Tibial artery (tissue), 4 donors: ENCODE measurements around the gene SLC47A1.

Experiments used
- DNase-seq, 2 donors: peaks; one replicate each; pipeline ENCODE4 v3.0.0-alpha.2; 2019
- H3K27ac ChIP-seq, 2 donors: fragments of 200-600 bp; sonication (generic) in 1 of 2; 1 replicate in 1 of 2; 2 replicates in 1 of 2; pipeline ENCODE4 v1.5.1; 2018 to 2019; ENCODE audit warnings: mild to moderate bottlenecking in 1 of 2
- H3K27me3 ChIP-seq, 2 donors: fragments of 200-600 bp; sonication (generic) in 1 of 2; one replicate each; pipeline versions ENCODE4 v1.5.1 to v1.6.0; 2016 to 2019
- H3K36me3 ChIP-seq, 3 donors: fragments of 200-600 bp; sonication (generic) in 2 of 3; one replicate each; pipeline ENCODE4 v1.5.1; 2016 to 2019; ENCODE audit warnings: mild to moderate bottlenecking in 2 of 3
- H3K4me1 ChIP-seq, 4 donors: fragments of 200-600 bp; sonication (generic) in 2 of 4; 1 replicate in 3 of 4; 2 replicates in 1 of 4; pipeline ENCODE4 v1.5.1; 2016 to 2019
- H3K4me3 ChIP-seq, 2 donors: fragments of 200-600 bp; sonication (generic) in 1 of 2; 1 replicate in 1 of 2; 2 replicates in 1 of 2; pipeline ENCODE4 v1.5.1; 2018 to 2019; ENCODE audit warnings: mild to moderate bottlenecking in 2 of 2
- H3K9me3 ChIP-seq, 3 donors: fragments of 200-600 bp; sonication (generic) in 1 of 3; one replicate each; pipeline ENCODE4 v1.5.1; 2016 to 2019
- intact Hi-C: fragments of 100-400 bp; cut with DNase I; formaldehyde crosslinking; loops from one replicate; pipeline ENCODE4 v1.15.0; 2023; ENCODE audit warnings: low total_unique reads
- TF ChIP-seq, protein P1 (sequence below), 2 experiments: fragments of 200-600 bp in 1 of 2; fragments of 450-650 bp in 1 of 2; IDR thresholded peaks; one replicate each; pipeline ENCODE4 v1.5.1; 2017 to 2019; ENCODE audit warnings: antibody characterized with exemption in 2 of 2, mild to moderate bottlenecking in 1 of 2, moderate library complexity in 1 of 2

SLC47A1 gene

DNA sequence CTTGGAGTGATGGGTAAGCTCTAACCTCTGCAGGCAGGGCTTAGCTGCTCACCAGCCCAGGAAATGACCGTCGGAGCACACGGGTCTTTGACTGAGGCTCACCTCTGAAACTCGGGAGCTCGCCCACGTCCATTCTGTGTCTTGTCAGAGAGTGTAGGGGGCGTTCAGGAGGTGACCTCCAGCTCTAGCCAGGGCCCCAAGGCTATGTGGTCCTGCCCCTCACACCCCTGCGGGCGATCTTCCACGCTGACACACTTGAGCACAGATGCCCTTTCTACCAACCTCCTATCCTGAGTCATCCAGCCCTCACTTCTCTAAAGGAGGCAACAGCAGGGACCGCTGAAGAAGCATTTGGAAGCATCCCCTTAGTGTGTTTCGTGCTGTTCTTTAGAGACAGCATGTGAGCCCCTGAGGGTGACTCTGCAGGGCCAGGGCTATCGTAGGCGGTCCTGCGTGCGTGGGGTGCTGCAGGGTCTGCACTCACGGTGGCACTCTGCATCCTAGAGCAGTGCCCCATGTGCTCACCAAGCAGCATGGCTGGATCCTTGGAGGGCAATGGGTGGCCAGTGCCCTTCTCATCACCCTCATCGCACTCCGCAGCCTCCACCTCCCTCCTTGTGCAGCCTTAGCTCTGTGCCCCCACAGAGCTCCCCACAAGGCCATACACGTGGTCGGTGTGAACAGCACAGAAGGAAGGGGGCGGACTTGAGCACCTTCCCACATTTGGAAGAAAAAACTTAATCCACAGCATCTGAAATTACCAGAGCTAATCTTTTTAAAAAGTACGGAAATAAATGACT, 33.8 kb downstream of the SLC47A1 start:
- H3K9me3 ChIP-seq = no peaks in the 10 kb centered on the region
- no peak for DNase-seq
- no peak overlapping the region for H3K27ac ChIP-seq
- H3K27me3 ChIP-seq = no peaks in the 10 kb centered on the region
- TF ChIP-seq, protein P1, sequence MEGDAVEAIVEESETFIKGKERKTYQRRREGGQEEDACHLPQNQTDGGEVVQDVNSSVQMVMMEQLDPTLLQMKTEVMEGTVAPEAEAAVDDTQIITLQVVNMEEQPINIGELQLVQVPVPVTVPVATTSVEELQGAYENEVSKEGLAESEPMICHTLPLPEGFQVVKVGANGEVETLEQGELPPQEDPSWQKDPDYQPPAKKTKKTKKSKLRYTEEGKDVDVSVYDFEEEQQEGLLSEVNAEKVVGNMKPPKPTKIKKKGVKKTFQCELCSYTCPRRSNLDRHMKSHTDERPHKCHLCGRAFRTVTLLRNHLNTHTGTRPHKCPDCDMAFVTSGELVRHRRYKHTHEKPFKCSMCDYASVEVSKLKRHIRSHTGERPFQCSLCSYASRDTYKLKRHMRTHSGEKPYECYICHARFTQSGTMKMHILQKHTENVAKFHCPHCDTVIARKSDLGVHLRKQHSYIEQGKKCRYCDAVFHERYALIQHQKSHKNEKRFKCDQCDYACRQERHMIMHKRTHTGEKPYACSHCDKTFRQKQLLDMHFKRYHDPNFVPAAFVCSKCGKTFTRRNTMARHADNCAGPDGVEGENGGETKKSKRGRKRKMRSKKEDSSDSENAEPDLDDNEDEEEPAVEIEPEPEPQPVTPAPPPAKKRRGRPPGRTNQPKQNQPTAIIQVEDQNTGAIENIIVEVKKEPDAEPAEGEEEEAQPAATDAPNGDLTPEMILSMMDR (IDR thresholded peaks at IDR 0.05) = no peak
- no peak overlapping the region for H3K4me3 ChIP-seq
- H3K4me1 ChIP-seq = no peaks in the 10 kb centered on the region
- intact Hi-C loops = no loop called here
- H3K36me3 ChIP-seq = peaks cover 0 to 6% (median 0%) of the 10 kb centered on the region in 3 donors

DNA sequence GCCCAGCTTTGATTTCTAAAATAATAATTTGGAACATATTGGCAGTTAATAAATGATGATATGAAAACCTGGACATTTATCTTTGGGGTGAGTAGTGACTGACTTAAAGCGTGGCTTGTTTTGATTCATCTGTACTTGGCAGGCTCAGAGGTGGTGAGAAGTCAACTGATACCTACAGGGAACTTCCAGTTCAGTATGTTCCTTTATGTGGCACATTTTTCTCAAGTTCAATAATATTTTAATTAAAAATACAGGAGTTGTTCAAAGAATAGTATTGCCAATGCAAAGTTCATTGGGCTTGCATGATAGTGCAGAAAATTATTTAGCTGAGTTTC, 34.3 kb downstream of the SLC47A1 start:
- intact Hi-C loops = no loop called here
- no peak overlapping the region for H3K4me3 ChIP-seq
- TF ChIP-seq, protein P1 (IDR thresholded peaks at IDR 0.05) = no peak
- H3K9me3 ChIP-seq = no peaks in the 10 kb centered on the region
- DNase-seq = no peak
- H3K4me1 ChIP-seq = no peaks in the 10 kb centered on the region
- H3K27ac ChIP-seq = no peak overlapping the region
- no peaks in the 10 kb centered on the region for H3K27me3 ChIP-seq
- peaks cover 0 to 6% (median 0%) of the 10 kb centered on the region in 3 donors for H3K36me3 ChIP-seq

DNA sequence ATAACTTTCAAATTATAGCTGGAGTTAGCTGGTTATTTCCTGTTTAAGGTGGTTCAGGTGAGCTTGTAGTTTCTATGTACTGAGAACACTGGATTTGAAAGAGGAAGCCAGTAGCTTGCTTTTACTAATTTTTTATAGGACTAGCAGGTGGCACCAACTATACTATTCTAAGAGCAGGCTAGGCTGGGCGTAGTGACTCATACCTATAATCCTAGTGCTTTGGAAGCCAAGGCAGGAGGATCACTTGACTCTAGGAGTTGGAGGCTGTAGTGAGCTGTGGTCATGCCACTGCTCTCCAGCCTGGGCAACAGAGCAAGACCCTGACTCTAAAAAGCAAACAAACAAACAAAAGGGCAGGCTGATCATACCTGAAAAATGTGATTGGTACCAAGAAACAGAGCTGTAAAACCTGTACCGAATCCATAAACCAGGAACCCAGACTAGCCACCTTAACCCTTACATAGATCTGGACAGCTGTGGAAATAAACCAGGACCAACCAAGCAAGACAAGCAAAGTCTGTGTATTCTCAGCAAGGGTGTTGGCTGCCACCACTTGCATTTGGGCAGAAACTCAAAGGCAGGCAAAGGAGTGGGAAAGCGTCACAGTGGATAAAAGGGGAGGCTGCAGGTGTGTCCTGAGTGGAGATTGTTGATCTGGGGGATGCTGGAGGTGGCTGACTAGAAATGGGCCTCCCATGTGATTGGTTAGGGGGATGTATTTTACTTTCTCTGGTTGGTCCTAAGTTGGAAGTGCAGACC, 36.3 kb downstream of the SLC47A1 start:
- no peak for DNase-seq
- H3K4me1 ChIP-seq = no peaks in the 10 kb centered on the region
- no peaks in the 10 kb centered on the region for H3K27me3 ChIP-seq
- intact Hi-C loops = loop anchor here (10.0 kb wide), 1 partner anchor 75 kb away; the partner anchor contains the start of gene ALDH3A2
- no peaks in the 10 kb centered on the region for H3K9me3 ChIP-seq
- H3K4me3 ChIP-seq = no peak overlapping the region
- no peak overlapping the region for H3K27ac ChIP-seq
- H3K36me3 ChIP-seq = peaks cover 0 to 6% (median 0%) of the 10 kb centered on the region in 3 donors
- TF ChIP-seq, protein P1 (IDR thresholded peaks at IDR 0.05) = no peak

DNA sequence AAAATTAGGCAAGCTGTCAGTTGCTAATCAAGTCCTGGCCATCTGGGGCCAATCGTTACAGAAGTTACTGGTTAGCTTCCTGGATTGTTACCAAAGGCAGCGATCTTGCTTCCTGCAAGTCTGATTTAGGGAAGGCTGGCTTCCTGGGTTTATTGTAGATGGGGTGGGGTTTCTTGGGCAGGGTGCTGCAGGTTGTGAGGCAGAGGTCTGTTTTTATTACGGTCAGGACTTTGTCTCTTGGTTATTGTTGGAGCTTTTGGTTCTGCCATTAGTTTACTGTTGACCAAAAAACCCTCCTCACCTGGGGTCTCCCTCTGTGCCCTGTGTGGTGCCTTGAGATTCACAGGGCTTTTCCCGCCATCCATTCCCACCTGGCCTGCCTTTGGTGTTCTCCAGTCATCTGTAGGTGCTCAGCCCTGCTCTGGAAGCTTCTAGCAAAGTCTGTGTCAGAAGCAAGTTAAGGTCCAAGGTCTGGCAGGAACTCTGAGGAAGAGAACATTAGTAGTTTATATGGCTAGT, 36.9 kb downstream of the SLC47A1 start:
- no peaks in the 10 kb centered on the region for H3K27me3 ChIP-seq
- H3K36me3 ChIP-seq = peaks cover 0 to 6% (median 0%) of the 10 kb centered on the region in 3 donors
- intact Hi-C loops = loop anchor here (10.0 kb wide), 1 partner anchor 74 kb away; the partner anchor contains the start of gene ALDH3A2
- H3K9me3 ChIP-seq = no peaks in the 10 kb centered on the region
- H3K4me1 ChIP-seq = no peaks in the 10 kb centered on the region
- DNase-seq = no peak
- H3K4me3 ChIP-seq = no peak overlapping the region
- TF ChIP-seq, protein P1 (IDR thresholded peaks at IDR 0.05) = no peak
- H3K27ac ChIP-seq = no peak overlapping the region

DNA sequence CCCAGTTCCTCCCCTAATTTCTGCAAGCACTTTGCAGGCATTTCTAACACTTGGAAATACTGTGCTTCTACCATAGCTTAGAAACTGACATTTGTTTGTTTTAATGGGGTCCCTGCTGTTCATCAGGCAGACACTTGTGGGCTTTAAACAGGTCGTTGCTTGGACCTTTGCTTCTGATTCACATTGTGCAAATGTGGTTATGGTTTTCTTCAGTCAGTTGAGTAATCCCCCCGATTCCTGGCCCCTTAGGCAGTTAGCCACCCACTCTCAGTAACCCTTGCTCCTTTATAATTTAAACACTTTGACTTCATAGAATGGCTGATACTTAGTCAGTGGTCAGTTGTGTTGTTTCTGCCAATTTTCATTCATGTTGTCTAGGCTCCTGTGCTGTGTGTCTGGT, 39.4 kb downstream of the SLC47A1 start:
- DNase-seq = no peak
- no peak overlapping the region for H3K27ac ChIP-seq
- TF ChIP-seq, protein P1 (IDR thresholded peaks at IDR 0.05) = no peak
- intact Hi-C loops = loop anchor here (10.0 kb wide), 1 partner anchor 72 kb away; the partner anchor contains the start of gene ALDH3A2
- H3K4me3 ChIP-seq = no peak overlapping the region
- H3K27me3 ChIP-seq = no peaks in the 10 kb centered on the region
- no peaks in the 10 kb centered on the region for H3K9me3 ChIP-seq
- H3K36me3 ChIP-seq = no peaks in the 10 kb centered on the region
- no peaks in the 10 kb centered on the region for H3K4me1 ChIP-seq
